Kidney epithelial cell (primary cell): ENCODE data around the gene G6PD. TPM values are rescaled to one million over a fixed set of nuclear protein-coding genes. Genes with fewer than 3 reads are reported as not detected.
"Not testable (repeated sequence)": the region's sequence is repeated elsewhere in the genome, so short reads cannot be mapped to it uniquely, and the experiment has no call there.

ENCODE experiments used
- DNase-seq: peaks from one replicate; pipeline ENCODE4 v3.0.0-alpha.2; 2010; ENCODE audit warnings: low read depth
- H3K27me3 ChIP-seq: 2 replicates; pipeline ENCODE4 v1.6.0; 2011; ENCODE audit warnings: low read length; ENCODE audit not compliant: control insufficient read depth, insufficient read depth
- H3K36me3 ChIP-seq: 2 replicates; pipeline ENCODE4 v1.5.1; 2011; ENCODE audit warnings: low read length; ENCODE audit not compliant: control insufficient read depth, insufficient read depth
- H3K4me3 ChIP-seq: 2 replicates; pipeline ENCODE4 v1.5.1; 2011; ENCODE audit warnings: low read depth, mild to moderate bottlenecking, control low read depth, low read length
- total RNA-seq: library from RNA; depleted of rRNA; stranded (reverse); fragments of >200 nt; gene quantifications from 2 replicates; pipeline ENCODE4 v1.2.3, GENCODE V29; 2015
- TF ChIP-seq, protein P1 (sequence below): IDR thresholded peaks from 2 replicates; pipeline ENCODE4 v1.5.1; 2011; ENCODE audit warnings: mild to moderate bottlenecking, moderate library complexity, low read length, control low read depth, inconsistent platforms; ENCODE audit not compliant: insufficient read depth, poor library complexity, severe bottlenecking

The G6PD gene
- total RNA-seq, 1 donor from 2014 or later = 39.2 TPM

DNA sequence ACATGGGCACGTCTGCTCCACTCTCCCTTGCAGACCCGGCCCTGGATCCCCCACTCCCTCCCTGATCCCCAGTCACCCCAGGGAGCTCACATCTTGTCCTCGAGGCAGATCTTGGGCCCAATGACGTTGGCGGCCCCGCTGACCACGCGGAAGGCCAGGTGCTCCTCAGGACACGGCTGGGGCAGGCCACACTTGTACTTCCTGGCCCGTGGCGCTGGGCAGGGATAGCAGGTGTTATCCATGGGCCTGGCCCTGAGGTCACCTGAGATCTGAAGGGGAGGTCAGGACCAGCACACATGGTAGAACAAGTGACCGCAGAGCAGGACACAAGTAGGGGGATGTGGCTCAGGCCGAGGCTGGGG, 38.3 kb downstream of the G6PD start:
- TF ChIP-seq, protein P1, sequence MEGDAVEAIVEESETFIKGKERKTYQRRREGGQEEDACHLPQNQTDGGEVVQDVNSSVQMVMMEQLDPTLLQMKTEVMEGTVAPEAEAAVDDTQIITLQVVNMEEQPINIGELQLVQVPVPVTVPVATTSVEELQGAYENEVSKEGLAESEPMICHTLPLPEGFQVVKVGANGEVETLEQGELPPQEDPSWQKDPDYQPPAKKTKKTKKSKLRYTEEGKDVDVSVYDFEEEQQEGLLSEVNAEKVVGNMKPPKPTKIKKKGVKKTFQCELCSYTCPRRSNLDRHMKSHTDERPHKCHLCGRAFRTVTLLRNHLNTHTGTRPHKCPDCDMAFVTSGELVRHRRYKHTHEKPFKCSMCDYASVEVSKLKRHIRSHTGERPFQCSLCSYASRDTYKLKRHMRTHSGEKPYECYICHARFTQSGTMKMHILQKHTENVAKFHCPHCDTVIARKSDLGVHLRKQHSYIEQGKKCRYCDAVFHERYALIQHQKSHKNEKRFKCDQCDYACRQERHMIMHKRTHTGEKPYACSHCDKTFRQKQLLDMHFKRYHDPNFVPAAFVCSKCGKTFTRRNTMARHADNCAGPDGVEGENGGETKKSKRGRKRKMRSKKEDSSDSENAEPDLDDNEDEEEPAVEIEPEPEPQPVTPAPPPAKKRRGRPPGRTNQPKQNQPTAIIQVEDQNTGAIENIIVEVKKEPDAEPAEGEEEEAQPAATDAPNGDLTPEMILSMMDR = no peak

DNA sequence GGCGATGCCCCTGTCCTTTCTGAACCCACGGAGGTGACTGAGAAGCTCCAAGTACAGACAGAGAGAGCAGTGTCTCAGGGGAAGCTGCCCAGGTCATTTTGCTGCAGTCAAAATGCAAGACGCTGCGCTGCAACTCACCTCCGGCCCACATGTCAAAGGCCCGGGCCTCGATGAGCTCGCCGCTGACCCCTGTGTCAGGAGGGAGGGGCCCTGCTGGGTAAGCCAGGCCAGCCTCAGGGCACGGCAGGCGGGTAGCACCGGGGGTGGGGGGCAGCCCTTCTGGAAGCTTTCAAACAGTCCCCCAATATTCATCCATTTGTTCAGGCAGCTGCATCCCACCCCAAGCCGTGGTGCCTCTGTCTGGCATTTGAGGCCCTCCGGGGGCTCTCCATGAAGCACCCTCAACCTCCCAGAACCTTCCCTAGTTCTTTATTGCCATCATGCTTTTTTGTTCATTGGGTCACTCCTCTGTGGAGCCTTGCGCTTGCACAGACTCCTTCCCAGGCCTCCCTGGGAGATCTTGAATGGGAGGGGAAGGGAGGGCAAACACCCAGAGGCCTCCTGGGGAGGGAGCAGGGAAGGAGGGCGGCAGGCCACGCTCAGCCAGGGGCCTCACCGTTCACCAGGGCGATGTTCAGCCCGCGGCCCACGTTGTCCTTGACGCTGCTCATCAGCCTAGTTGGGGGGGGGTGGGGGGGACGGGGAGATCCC, 38.8 kb downstream of the G6PD start:
- DNase-seq = no peak
- no peak overlapping the region for H3K4me3 ChIP-seq
- no peaks in the 10 kb centered on the region for H3K27me3 ChIP-seq
- H3K36me3 ChIP-seq = no peaks in the 10 kb centered on the region
- TF ChIP-seq, protein P1 = no peak

More for the DNA sequence above, 38.3 kb downstream of the G6PD start:
- Histone ChIP-seq H3K36me3 (no peaks in the 10 kb centered on the region), H3K4me3 (no peak overlapping the region), H3K27me3 (no peaks in the 10 kb centered on the region)
- DNase-seq = no peak

DNA sequence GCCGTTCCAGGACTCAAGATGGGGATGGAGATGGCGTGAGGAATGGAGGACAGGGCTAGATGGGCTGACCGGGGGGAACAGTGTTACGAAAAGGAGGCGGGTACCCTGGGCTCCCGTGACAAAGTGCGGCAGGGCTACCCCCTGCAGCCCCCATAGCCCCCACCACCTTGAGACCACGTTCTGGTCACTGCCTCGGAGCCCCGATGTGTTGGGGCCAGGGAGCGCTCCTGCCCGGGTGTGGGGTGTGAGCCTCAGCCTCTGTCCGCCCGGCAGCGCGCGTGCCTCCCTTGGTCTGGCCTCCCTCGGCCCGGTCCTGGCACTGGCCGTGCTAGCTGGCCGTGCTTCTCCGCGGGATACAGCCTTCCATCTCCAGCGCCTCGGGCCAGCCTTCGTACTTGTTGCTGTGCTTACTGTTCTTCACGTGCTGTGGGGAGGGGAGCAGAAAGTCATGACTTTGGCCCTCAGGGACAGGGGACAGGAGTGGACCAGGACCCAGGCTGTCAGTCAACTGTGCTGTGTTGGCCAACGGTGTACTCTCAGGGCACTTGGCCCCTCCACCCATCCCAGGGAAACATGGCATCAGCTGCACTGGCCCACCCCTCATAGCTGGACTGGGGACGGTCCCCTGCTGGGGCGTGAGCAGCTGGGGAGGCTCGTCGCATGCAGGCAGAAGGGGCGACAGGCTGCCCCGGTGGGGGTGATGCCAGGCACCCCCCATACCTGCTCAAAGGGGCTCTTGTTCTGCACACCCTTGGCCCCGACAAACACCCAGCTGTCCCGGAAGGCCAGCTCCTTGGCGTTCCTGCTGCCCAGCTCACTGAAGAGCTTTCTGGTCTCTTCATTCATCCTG, 39.9 kb downstream of the G6PD start:
- Histone ChIP-seq H3K36me3 (no peaks in the 10 kb centered on the region), H3K4me3 (no peak overlapping the region), H3K27me3 (no peaks in the 10 kb centered on the region)
- no peak for DNase-seq
- TF ChIP-seq, protein P1 = no peak

DNA sequence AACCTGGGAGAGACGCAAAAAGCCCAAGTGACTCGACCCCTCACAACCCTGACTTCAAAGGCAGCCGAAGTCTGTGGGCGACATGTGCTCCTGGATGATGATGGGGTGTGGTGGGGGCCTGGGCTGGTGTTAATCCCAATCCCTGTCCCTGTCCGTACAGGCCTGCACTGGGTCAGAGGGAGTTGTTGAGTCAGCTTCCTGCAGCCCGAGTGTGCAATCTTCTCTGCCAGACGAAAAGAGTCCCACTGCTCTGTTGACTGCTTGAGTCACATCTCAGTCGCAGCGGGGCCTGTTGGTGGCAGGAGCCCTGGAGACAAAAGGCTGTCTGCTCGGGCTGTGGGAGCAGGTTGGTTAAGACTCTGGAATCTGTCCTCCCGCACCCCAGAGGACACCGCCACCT, 40.9 kb downstream of the G6PD start:
- Histone ChIP-seq H3K27me3 (no peaks in the 10 kb centered on the region), H3K36me3 (no peaks in the 10 kb centered on the region), H3K4me3 (no peak overlapping the region)
- no peak for DNase-seq
- TF ChIP-seq, protein P1 = no peak

DNA sequence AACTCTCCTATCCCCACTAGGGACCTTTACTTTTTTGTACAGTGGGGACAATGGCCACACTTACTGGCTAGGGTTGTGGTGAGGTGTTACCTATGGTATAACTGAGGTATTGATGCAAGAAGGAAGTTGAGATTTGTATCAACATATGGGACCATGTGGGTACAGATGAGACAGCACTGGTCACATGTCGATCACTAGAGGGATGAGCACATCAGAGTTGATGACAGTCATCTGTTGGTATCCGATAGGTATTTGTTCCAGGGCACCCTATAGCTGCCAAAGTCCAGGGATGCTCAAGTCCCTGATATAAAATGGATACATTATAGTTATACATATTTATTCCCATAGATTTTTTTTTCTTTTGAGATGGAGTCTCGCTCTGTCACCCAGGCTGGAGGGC, 43.7 kb downstream of the G6PD start:
- no peak overlapping the region for H3K4me3 ChIP-seq
- TF ChIP-seq, protein P1 = no peak
- H3K36me3 ChIP-seq = no peaks in the 10 kb centered on the region
- no peak for DNase-seq
- no peaks in the 10 kb centered on the region for H3K27me3 ChIP-seq

DNA sequence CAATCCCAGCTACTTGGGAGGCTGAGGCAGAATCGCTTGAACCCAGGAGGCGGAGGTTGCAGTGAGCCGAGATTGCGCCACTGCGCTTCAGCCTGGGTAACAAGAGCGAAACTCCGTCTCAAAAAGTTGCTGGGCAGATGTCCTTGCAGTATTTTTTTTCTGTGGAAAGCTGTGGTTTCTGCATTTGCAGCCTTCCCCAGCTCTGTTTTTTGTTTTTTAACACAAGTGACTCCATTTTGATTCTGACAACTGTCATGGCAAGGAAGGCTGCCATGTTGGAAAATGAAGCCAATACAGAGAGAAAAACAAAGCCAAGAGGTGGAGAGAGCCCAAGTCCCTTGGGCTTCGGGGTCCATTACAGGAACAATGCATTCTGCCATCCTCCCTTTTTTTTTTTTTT, 44.5 kb downstream of the G6PD start:
- Histone ChIP-seq H3K36me3 (no peaks in the 10 kb centered on the region), H3K4me3 (no peak overlapping the region), H3K27me3 (no peaks in the 10 kb centered on the region)
- TF ChIP-seq, protein P1 = no peak
- no peak for DNase-seq

DNA sequence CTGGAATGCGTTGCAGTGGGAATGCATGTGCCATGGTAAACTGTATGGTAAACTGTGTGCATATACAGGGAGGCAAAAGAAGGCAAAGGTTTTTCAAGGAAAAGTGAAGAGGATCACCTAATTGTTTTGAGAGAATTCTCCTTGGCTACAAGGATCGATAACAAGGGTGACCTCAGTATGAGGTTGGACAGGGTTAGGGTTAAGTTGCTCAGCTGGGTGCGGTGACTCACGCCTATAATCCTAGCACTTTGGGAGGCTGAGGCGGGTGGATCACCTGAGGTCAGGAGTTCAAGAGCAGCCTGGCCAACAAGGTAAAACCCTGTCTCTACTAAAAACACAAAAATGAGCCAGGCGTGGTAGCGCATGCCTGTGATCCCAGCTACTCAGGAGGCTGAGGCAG, 45.2 kb downstream of the G6PD start:
- H3K36me3 ChIP-seq, H3K4me3 ChIP-seq, DNase-seq, H3K27me3 ChIP-seq: not testable (repeated sequence)

DNA sequence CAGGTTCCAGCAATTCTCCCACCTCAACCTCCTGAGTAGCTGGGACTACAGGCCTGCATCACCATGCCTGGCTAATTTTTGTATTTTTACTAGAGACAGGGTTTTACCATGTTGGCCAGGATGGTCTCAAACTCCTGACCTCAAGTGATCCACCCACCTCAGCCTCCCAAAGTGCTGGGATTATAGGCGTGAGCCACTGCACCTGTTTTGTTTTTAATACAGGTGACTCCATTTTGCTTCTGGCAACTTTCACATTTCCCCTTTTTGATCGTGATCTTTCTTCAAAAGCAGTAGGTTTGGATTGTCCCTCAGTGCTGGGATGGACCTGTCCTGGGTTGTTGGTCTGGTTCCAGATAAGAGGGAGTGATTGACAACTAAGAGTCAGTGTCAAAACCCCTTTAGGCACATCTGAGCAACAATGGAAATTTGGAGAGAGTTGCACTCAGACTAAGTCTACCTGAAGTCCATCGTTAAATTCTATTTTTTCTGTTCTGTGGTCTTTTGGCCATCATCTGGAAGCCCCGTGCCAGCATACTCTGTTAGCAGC, 50.0 kb downstream of the G6PD start:
- H3K36me3 ChIP-seq, H3K4me3 ChIP-seq, DNase-seq, H3K27me3 ChIP-seq: not testable (repeated sequence)
